GM12891 (cell line): ENCODE measurements around the gene DYNC2H1.

Experiments
- POLR2A ChIP-seq: IDR thresholded peaks from 2 replicates; pipeline ENCODE4 v1.6.1; 2011; ENCODE audit warnings: low read depth, low read length, control low read depth
- POLR2AphosphoS5 ChIP-seq: IDR thresholded peaks from 2 replicates; pipeline ENCODE4 v1.6.1; 2011; ENCODE audit warnings: low read depth, low read length, control low read depth
- POU2F2 ChIP-seq: IDR thresholded peaks from 2 replicates; pipeline ENCODE4 v1.6.1; 2011; ENCODE audit warnings: low read depth, mild to moderate bottlenecking, control low read depth, low read length, moderate library complexity
- TAF1 ChIP-seq: IDR thresholded peaks from 2 replicates; pipeline ENCODE4 v1.6.1; 2011; ENCODE audit warnings: low read depth, low read length, control low read depth

DNA sequence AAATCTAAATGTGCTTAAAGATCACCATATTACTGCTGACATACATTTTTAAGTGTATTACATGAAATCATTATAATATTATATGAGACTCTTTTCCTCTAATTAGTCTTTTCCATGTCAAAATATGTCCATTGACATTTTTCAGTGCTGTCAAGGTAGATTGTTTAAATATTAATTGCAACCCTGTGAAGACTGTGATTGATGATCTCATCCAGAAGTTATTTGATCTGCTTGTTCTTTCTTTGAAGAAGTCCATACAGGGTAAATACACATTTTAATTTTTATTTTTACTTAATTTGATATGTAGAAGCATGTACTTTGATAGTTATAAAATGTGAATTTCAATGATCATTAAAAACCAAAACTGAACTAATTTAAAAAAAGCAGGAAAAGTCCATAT is 38.4 kb downstream of the DYNC2H1 start:
- TF ChIP-seq POLR2AphosphoS5 (no peak), POU2F2 (no peak), POLR2A (no peak), TAF1 (no peak)
